H9 (cell line): ENCODE results near the gene FEZF1. TPM values are rescaled to one million over a fixed set of nuclear protein-coding genes. Genes with fewer than 3 reads are reported as not detected.

Source experiments
- DNase-seq: peaks from one replicate; pipeline ENCODE4 v3.0.0-alpha.2; 2017
- H2AFZ ChIP-seq: one replicate; pipeline ENCODE4 v1.6.1; 2013; ENCODE audit warnings: mild to moderate bottlenecking, low read length, control low read depth, moderate library complexity
- H2AK5ac ChIP-seq: 2 replicates; pipeline ENCODE4 v1.6.1; 2013; ENCODE audit warnings: low read length, control low read depth, mixed read lengths; ENCODE audit not compliant: insufficient read length
- H2BK120ac ChIP-seq: one replicate; pipeline ENCODE4 v1.6.1; 2013; ENCODE audit warnings: low read depth, mild to moderate bottlenecking, low read length, control low read depth, inconsistent platforms; ENCODE audit not compliant: poor library complexity, severe bottlenecking
- H2BK12ac ChIP-seq: 2 replicates; pipeline ENCODE4 v1.6.1; 2013; ENCODE audit warnings: low read length, control low read depth, mixed read lengths, low read depth; ENCODE audit not compliant: insufficient read length
- H2BK15ac ChIP-seq: 2 replicates; pipeline ENCODE4 v1.6.1; 2013; ENCODE audit warnings: low read depth, low read length, control low read depth
- H2BK20ac ChIP-seq: one replicate; pipeline ENCODE4 v1.6.1; 2013; ENCODE audit warnings: low read depth, mild to moderate bottlenecking, low read length, control low read depth, inconsistent platforms; ENCODE audit not compliant: poor library complexity, severe bottlenecking
- H2BK5ac ChIP-seq: 2 replicates; pipeline ENCODE4 v1.6.1; 2013; ENCODE audit warnings: low read length, control low read depth, mixed read lengths; ENCODE audit not compliant: insufficient read length
- H3K14ac ChIP-seq: 2 replicates; pipeline ENCODE4 v1.6.1; 2013; ENCODE audit warnings: low read length, control low read depth; ENCODE audit not compliant: insufficient read depth
- H3K18ac ChIP-seq: 2 replicates; pipeline ENCODE4 v1.6.1; 2013; ENCODE audit warnings: low read depth, mild to moderate bottlenecking, mixed read lengths, low read length, control low read depth; ENCODE audit not compliant: insufficient read length
- H3K23ac ChIP-seq: 2 replicates; pipeline ENCODE4 v1.6.1; 2013; ENCODE audit warnings: low read length, control low read depth, mixed read lengths, low read depth; ENCODE audit not compliant: insufficient read length
- H3K23me2 ChIP-seq: 2 replicates; pipeline ENCODE4 v1.6.1; 2013; ENCODE audit warnings: low read depth, mild to moderate bottlenecking, mixed read lengths, low read length, control low read depth; ENCODE audit not compliant: insufficient read length, poor library complexity, severe bottlenecking
- H3K27ac ChIP-seq: 2 replicates; pipeline ENCODE4 v1.5.1; 2013; ENCODE audit warnings: low read length, control low read depth, mixed read lengths, low read depth; ENCODE audit not compliant: insufficient read length
- H3K27me3 ChIP-seq: 2 replicates; pipeline ENCODE4 v1.6.1; 2013; ENCODE audit warnings: low read length, control low read depth, inconsistent platforms; ENCODE audit not compliant: insufficient read depth
- H3K4ac ChIP-seq: 2 replicates; pipeline ENCODE4 v1.6.1; 2013; ENCODE audit warnings: low read depth, mild to moderate bottlenecking, control low read depth, inconsistent platforms, low read length, moderate library complexity
- H3K4me1 ChIP-seq: 2 replicates; pipeline ENCODE4 v1.6.1; 2013; ENCODE audit warnings: low read length, control low read depth, inconsistent platforms; ENCODE audit not compliant: insufficient read depth
- H3K4me2 ChIP-seq: 2 replicates; pipeline ENCODE4 v1.6.1; 2013; ENCODE audit warnings: low read length, control low read depth, mixed read lengths; ENCODE audit not compliant: insufficient read length, insufficient read depth
- H3K56ac ChIP-seq: 2 replicates; pipeline ENCODE4 v1.6.1; 2013; ENCODE audit warnings: low read depth, mild to moderate bottlenecking, mixed read lengths, low read length, control low read depth; ENCODE audit not compliant: insufficient read length
- H3K79me1 ChIP-seq: 2 replicates; pipeline ENCODE4 v1.6.1; 2013; ENCODE audit warnings: low read depth, mild to moderate bottlenecking, moderate library complexity, low read length, control low read depth, inconsistent platforms; ENCODE audit not compliant: insufficient read depth, poor library complexity, severe bottlenecking
- H3K79me2 ChIP-seq: 2 replicates; pipeline ENCODE4 v1.6.1; 2013; ENCODE audit warnings: low read length, control low read depth, inconsistent platforms; ENCODE audit not compliant: insufficient read depth
- H3K9ac ChIP-seq: 2 replicates; pipeline ENCODE4 v1.6.1; 2013; ENCODE audit warnings: low read length, control low read depth, mixed read lengths; ENCODE audit not compliant: insufficient read length; ENCODE audit errors: extremely low read depth
- H3K9me3 ChIP-seq: one replicate; pipeline ENCODE4 v1.6.1; 2013; ENCODE audit warnings: low read depth, low read length, inconsistent platforms; ENCODE audit not compliant: control insufficient read depth
- H3T11ph ChIP-seq: one replicate; pipeline ENCODE4 v1.6.1; 2013; ENCODE audit warnings: mild to moderate bottlenecking, low read length, control low read depth, inconsistent platforms
- H4K20me1 ChIP-seq: one replicate; pipeline ENCODE4 v1.6.1; 2013; ENCODE audit not compliant: control insufficient read depth, insufficient read length, insufficient read depth
- H4K5ac ChIP-seq: 2 replicates; pipeline ENCODE4 v1.6.1; 2013; ENCODE audit warnings: low read depth, mild to moderate bottlenecking, mixed read lengths, low read length, control low read depth; ENCODE audit not compliant: insufficient read length
- H4K8ac ChIP-seq: replicated peaks from 2 replicates; pipeline ENCODE4 v1.6.1; 2013; ENCODE audit warnings: low read length, control low read depth, mixed read lengths, low read depth; ENCODE audit not compliant: insufficient read length
- H4K91ac ChIP-seq: 2 replicates; pipeline ENCODE4 v1.6.1; 2013; ENCODE audit warnings: low read depth, mild to moderate bottlenecking, moderate library complexity, mixed read lengths, low read length, control low read depth; ENCODE audit not compliant: insufficient read length
- H3K27ac Mint-ChIP-seq, 3 experiments: 2 replicates in 2 of 3; 3 replicates in 1 of 3; pipeline ENCODE4 v1.8.0; 2020 to 2021; ENCODE audit warnings: mixed read lengths in 3 of 3, mild to moderate bottlenecking in 1 of 3, moderate library complexity in 1 of 3
- H3K27me3 Mint-ChIP-seq: 2 replicates; pipeline ENCODE4 v1.8.0; 2021; ENCODE audit warnings: low read depth, mild to moderate bottlenecking, moderate library complexity, mixed read lengths
- H3K36me3 Mint-ChIP-seq, 3 experiments: 2 replicates in 2 of 3; 3 replicates in 1 of 3; pipeline ENCODE4 v1.8.0; 2020 to 2021; ENCODE audit warnings: low read depth in 3 of 3, mixed read lengths in 3 of 3; ENCODE audit not compliant: insufficient read depth in 1 of 3
- H3K4me1 Mint-ChIP-seq, 2 experiments: 2 replicates each; pipeline ENCODE4 v1.8.0; 2020; ENCODE audit warnings: mixed read lengths in 2 of 2
- H3K4me3 Mint-ChIP-seq, 2 experiments: 2 replicates in 1 of 2; 3 replicates in 1 of 2; pipeline ENCODE4 v1.8.0; 2020 to 2021; ENCODE audit warnings: mild to moderate bottlenecking in 2 of 2, mixed read lengths in 2 of 2, moderate library complexity in 1 of 2
- H3K9me3 Mint-ChIP-seq, 2 experiments: 2 replicates in 1 of 2; 3 replicates in 1 of 2; pipeline ENCODE4 v1.8.0; 2020; ENCODE audit warnings: mild to moderate bottlenecking in 2 of 2, mixed read lengths in 2 of 2, moderate library complexity in 1 of 2
- CTCF ChIP-seq: fragments of 200-600 bp; sonication (generic); conservative IDR thresholded peaks from 3 replicates; pipeline ENCODE4 v1.8.0; 2021; ENCODE audit warnings: antibody characterized with exemption, mild to moderate bottlenecking
- WGBS: extraction: QIAGEN DNeasy Blood & Tissue Kit; methylation state at CpG from one replicate; pipeline ENCODE4 v1.1.7; 2013; ENCODE audit warnings: missing lambda C conversion rate, low lambda C conversion rate, mixed read lengths; ENCODE audit not compliant: insufficient read length; ENCODE audit errors: extremely low coverage; 5-methylcytosine and 5-hydroxymethylcytosine counted together
- total RNA-seq: library from RNA; stranded (reverse); gene quantifications from 2 replicates; pipeline ENCODE4 v1.2.1, GENCODE V29; 2021

The FEZF1 gene
- total RNA-seq, 1 experiment from 2014 or later: 37.8 TPM

GRCh38 chr7:122343601-122344302 is 39.2 kb upstream of the FEZF1 start:
- no CpG with 5 or more reads among the region's 7 CpGs for WGBS
- Histone ChIP-seq H2BK120ac (no peak overlapping the region), H3K4ac (no peak overlapping the region)

More at GRCh38 chr7:122343601-122344302, 39.2 kb upstream of the FEZF1 start:
- Histone ChIP-seq H2BK20ac (no peak overlapping the region), H4K5ac (no peak overlapping the region), H3K9me3 (no peaks in the 10 kb centered on the region), H3K27me3 (no peaks in the 10 kb centered on the region), H2BK5ac (no peak overlapping the region), H3K23ac (no peak overlapping the region), H3K79me1 (no peaks in the 10 kb centered on the region), H3K27ac (no peak overlapping the region), H3K4me2 (no peak overlapping the region), H2AK5ac (no peak overlapping the region), H4K91ac (no peak overlapping the region), H2AFZ (no peak overlapping the region), H3K14ac (no peak overlapping the region), H3K56ac (no peak overlapping the region), H4K20me1 (no peaks in the 10 kb centered on the region), H3T11ph (no peak overlapping the region), H2BK15ac (no peak overlapping the region), H3K9ac (no peak overlapping the region), H4K8ac (no peak overlapping the region), H3K23me2 (no peaks in the 10 kb centered on the region), H3K79me2 (no peaks in the 10 kb centered on the region), H3K4me1 (no peaks in the 10 kb centered on the region; the same call in 1 of the 2 replicates), H2BK12ac (no peak overlapping the region), H3K18ac (no peak overlapping the region)
- H3K4me3 Mint-ChIP-seq: no peak overlapping the region
- no peak for TF ChIP-seq CTCF
- H3K4me1 Mint-ChIP-seq: peaks cover 24 to 28% of the 10 kb centered on the region in 2 experiments
- H3K9me3 Mint-ChIP-seq: no peaks in the 10 kb centered on the region
- H3K36me3 Mint-ChIP-seq: no peaks in the 10 kb centered on the region
- H3K27me3 Mint-ChIP-seq: no peaks in the 10 kb centered on the region
- no peak overlapping the region for H3K27ac Mint-ChIP-seq
- no peak for DNase-seq
